Esophagus muscularis mucosa (tissue), 4 donors: ENCODE results near the gene GAP43. TPM values are rescaled to one million over a fixed set of nuclear protein-coding genes. Genes with fewer than 3 reads are reported as not detected.

Source experiments
- DNase-seq: peaks from one replicate; pipeline ENCODE4 v3.0.0-alpha.2; 2017; ENCODE audit errors: extremely low spot score
- H3K27ac ChIP-seq, 4 donors: fragments of 200-600 bp; sonication (generic); replicated peaks in 1 of 4; 1 replicate in 3 of 4; 2 replicates in 1 of 4; pipeline ENCODE4 v1.5.1; 2016 to 2019; ENCODE audit warnings: mild to moderate bottlenecking in 1 of 4
- H3K27me3 ChIP-seq, 4 donors: fragments of 200-600 bp; sonication (generic); one replicate each; pipeline versions ENCODE4 v1.5.1 to v1.6.0; 2016 to 2019
- H3K36me3 ChIP-seq, 4 donors: fragments of 200-600 bp; sonication (generic); one replicate each; pipeline ENCODE4 v1.5.1; 2016 to 2019
- H3K4me1 ChIP-seq, 4 donors: fragments of 200-600 bp; sonication (generic); one replicate each; pipeline ENCODE4 v1.5.1; 2016 to 2019
- H3K4me3 ChIP-seq, 4 donors: fragments of 200-600 bp; sonication (generic); 1 replicate in 2 of 4; 2 replicates in 2 of 4; pipeline ENCODE4 v1.5.1; 2016 to 2019; ENCODE audit warnings: mild to moderate bottlenecking in 4 of 4, moderate library complexity in 1 of 4
- H3K9me3 ChIP-seq, 4 donors: fragments of 200-600 bp; sonication (generic); 1 replicate in 3 of 4; 2 replicates in 1 of 4; pipeline ENCODE4 v1.5.1; 2016 to 2019
- CTCF ChIP-seq, 3 experiments: fragments of 200-600 bp in 2 of 3; fragments of 450-650 bp in 1 of 3; sonication (generic) in 2 of 3; IDR thresholded peaks; one replicate each; pipeline ENCODE4 v1.5.1; 2017 to 2019; ENCODE audit warnings: antibody characterized with exemption in 3 of 3, mild to moderate bottlenecking in 2 of 3, moderate library complexity in 1 of 3
- EP300 ChIP-seq: sonication (generic); formaldehyde crosslinking; IDR thresholded peaks from one replicate; pipeline ENCODE4 v1.6.1; 2017; ENCODE audit warnings: antibody characterized with exemption
- POLR2A ChIP-seq: fragments of 450-650 bp; IDR thresholded peaks from one replicate; pipeline ENCODE4 v1.6.1; 2017; ENCODE audit warnings: antibody characterized with exemption, moderate library complexity, mild to moderate bottlenecking, low read depth
- POLR2AphosphoS5 ChIP-seq, 2 donors: sonication (generic); formaldehyde crosslinking; IDR thresholded peaks; one replicate each; pipeline ENCODE4 v1.6.1; 2017; ENCODE audit warnings: antibody characterized with exemption in 2 of 2
- WGBS: methylation state at CpG from one replicate; pipeline ENCODE4 v1.1.5; 2018; 5-methylcytosine and 5-hydroxymethylcytosine counted together
- intact Hi-C: fragments of 100-400 bp; cut with DNase I; formaldehyde crosslinking; loops from one replicate; pipeline ENCODE4 v1.15.1; 2023
- total RNA-seq, 4 donors: library from RNA; depleted of rRNA; stranded (reverse); fragments of >200 nt; gene quantifications; one replicate each; pipeline versions ENCODE4 v1.1.0 to v1.2.1, GENCODE V29; 2016

Gene GAP43
- total RNA-seq, 4 donors from 2014 or later, result 0.42 to 7.0 (median 3.1) TPM

DNA sequence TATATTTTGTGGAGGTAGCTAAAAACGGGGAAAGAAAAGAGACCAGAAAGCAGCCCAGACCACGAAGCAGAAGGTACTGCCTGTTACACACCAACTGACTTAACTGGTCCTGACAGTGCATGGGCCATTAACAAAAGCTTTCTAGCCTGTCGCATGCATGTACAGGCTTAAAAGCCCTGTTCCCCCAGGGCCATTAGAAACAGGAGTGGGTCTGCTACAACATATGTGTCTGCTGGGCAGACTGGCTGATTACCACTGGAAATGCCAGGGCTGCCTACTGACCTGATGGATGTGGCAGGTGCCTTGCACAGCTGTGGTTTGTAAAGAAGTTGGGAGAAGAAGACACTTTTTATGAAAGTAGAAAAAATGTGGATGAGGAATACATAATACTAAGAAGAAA lies 137.4 kb downstream of the GAP43 start:
- no peak overlapping the region for H3K27ac ChIP-seq
- 83% methylated on average over 3 of the region's 3 CpGs for WGBS

DNA sequence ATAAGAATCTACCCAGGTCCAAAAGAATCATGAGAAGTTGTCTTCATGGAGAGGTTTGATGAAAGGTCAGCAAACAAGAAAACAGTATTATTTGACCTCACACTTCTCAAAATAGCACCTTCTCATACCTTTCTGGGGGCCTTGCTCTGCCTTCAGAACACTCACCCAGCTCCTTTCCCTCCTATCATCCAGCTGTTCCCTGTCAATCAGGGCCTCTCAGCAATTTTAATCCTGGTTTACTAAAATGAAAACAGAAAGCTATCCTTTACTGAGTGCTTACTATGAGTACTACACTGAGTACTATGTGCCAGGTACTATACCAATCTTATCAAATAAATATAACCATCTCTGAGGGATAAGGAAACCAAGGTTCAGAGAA lies 138.6 kb downstream of the GAP43 start:
- no peak for TF ChIP-seq CTCF (IDR thresholded peaks at IDR 0.05)
- no peak for TF ChIP-seq POLR2AphosphoS5 (IDR thresholded peaks at IDR 0.05)
- TF ChIP-seq POLR2A, result no peak
- TF ChIP-seq EP300, result no peak
- intact Hi-C loops, result no loop called here
- H3K27ac ChIP-seq, result no peak overlapping the region

More for the DNA sequence above, 137.4 kb downstream of the GAP43 start:
- Histone ChIP-seq H3K36me3 (no peaks in the 10 kb centered on the region), H3K4me3 (no peak overlapping the region), H3K9me3 (no peaks in the 10 kb centered on the region), H3K27me3 (no peaks in the 10 kb centered on the region), H3K4me1 (no peaks in the 10 kb centered on the region)
- intact Hi-C loops, result no loop called here
- DNase-seq, result no peak
- no peak for TF ChIP-seq EP300
- no peak for TF ChIP-seq POLR2AphosphoS5 (IDR thresholded peaks at IDR 0.05)
- TF ChIP-seq POLR2A, result no peak
- no peak for TF ChIP-seq CTCF (IDR thresholded peaks at IDR 0.05)

GRCh38 chr3:115766587-115767482 lies 143.5 kb downstream of the GAP43 start:
- Histone ChIP-seq H3K4me1 (peaks cover 0 to 16% (median 9%) of the 10 kb centered on the region in 4 donors), H3K27me3 (no peaks in the 10 kb centered on the region), H3K36me3 (no peaks in the 10 kb centered on the region), H3K27ac (no peak overlapping the region), H3K4me3 (no peak overlapping the region), H3K9me3 (no peaks in the 10 kb centered on the region)
- DNase-seq, result no peak
- TF ChIP-seq CTCF (IDR thresholded peaks at IDR 0.05) (no peak), POLR2A (no peak), POLR2AphosphoS5 (IDR thresholded peaks at IDR 0.05) (no peak), EP300 (no peak)
- WGBS, result 72% methylated on average over 6 of the region's 6 CpGs
- intact Hi-C loops, result no loop called here

More for the DNA sequence above, 138.6 kb downstream of the GAP43 start:
- Histone ChIP-seq H3K4me1 (peaks cover 0 to 11% (median 7%) of the 10 kb centered on the region in 4 donors), H3K36me3 (no peaks in the 10 kb centered on the region), H3K27me3 (no peaks in the 10 kb centered on the region), H3K4me3 (no peak overlapping the region), H3K9me3 (no peaks in the 10 kb centered on the region)
- no peak for DNase-seq

DNA sequence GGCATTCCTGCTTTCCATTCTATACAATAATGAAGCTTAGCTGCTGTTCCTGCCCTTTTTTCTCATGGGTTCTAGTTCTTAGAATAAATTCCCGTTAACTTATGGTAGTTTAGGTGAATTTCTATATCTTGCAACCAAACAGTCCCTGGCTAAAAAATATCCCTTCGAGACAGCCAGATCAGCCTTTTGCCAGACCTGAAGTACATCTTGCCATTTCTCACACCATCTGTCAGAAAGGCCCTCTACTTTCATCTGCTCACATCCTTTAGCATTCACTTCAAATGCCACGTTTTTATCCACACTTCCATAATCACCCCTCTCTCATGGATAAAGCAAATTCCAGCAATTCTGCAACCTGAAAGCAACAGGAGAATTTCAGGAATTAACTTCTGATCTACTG lies 145.4 kb downstream of the GAP43 start:
- H3K27me3 ChIP-seq, result no peaks in the 10 kb centered on the region
- H3K4me3 ChIP-seq, result no peak overlapping the region
- no peaks in the 10 kb centered on the region for H3K36me3 ChIP-seq
- no peaks in the 10 kb centered on the region for H3K9me3 ChIP-seq
- H3K4me1 ChIP-seq, result peaks cover 0 to 16% (median 9%) of the 10 kb centered on the region in 4 donors
- no peak for TF ChIP-seq CTCF (IDR thresholded peaks at IDR 0.05)
- no peak for TF ChIP-seq POLR2AphosphoS5 (IDR thresholded peaks at IDR 0.05)
- TF ChIP-seq EP300, result no peak
- no peak for TF ChIP-seq POLR2A
- intact Hi-C loops, result no loop called here
- no peak for DNase-seq
- no peak overlapping the region for H3K27ac ChIP-seq
- WGBS, result 77% methylated on average over 3 of the region's 3 CpGs
